Left ventricle myocardium inferior (tissue), 1 donor: Measurements from ENCODE around the gene ATXN1. TPM values are rescaled to one million over a fixed set of nuclear protein-coding genes. Genes with fewer than 3 reads are reported as not detected.

ENCODE experiments used
- DNase-seq: peaks from one replicate; pipeline ENCODE4 v3.0.0-alpha.2; 2020
- H3K27ac ChIP-seq: fragments of 200-600 bp; replicated peaks from 2 replicates; pipeline ENCODE4 v1.8.0; 2021
- H3K27me3 ChIP-seq: fragments of 200-600 bp; 2 replicates; pipeline ENCODE4 v1.8.0; 2021; ENCODE audit warnings: low read depth
- H3K36me3 ChIP-seq: fragments of 200-600 bp; 2 replicates; pipeline ENCODE4 v1.8.0; 2021
- H3K4me1 ChIP-seq: fragments of 200-600 bp; 2 replicates; pipeline ENCODE4 v1.8.0; 2021
- H3K4me3 ChIP-seq: fragments of 200-600 bp; 2 replicates; pipeline ENCODE4 v1.8.0; 2021; ENCODE audit warnings: mild to moderate bottlenecking, moderate library complexity
- H3K9me3 ChIP-seq: fragments of 200-600 bp; replicated peaks from 2 replicates; pipeline ENCODE4 v1.8.0; 2021
- intact Hi-C: fragments of 100-400 bp; cut with micrococcal nuclease; formaldehyde crosslinking; loops from one replicate; pipeline ENCODE4 v1.11.0; 2022
- total RNA-seq: library from RNA; stranded (reverse); fragmentation: NEBNext Ultra II Directional; extraction: Animal tissue kit (Norgen Biotek cat#: 25700); gene quantifications from one replicate; pipeline ENCODE4 v1.2.1, GENCODE V29; 2021
- TF ChIP-seq, protein P1 (sequence below): fragments of 200-600 bp; IDR thresholded peaks from 2 replicates; pipeline ENCODE4 v1.8.0; 2021; ENCODE audit warnings: antibody characterized with exemption, mild to moderate bottlenecking, borderline replicate concordance
- donor health status: DM: no; HTN: yes; CAD: no; lungs with severe emphysema.

ATXN1 gene
- total RNA-seq, 1 donor from 2014 or later, result 41.5 TPM

DNA sequence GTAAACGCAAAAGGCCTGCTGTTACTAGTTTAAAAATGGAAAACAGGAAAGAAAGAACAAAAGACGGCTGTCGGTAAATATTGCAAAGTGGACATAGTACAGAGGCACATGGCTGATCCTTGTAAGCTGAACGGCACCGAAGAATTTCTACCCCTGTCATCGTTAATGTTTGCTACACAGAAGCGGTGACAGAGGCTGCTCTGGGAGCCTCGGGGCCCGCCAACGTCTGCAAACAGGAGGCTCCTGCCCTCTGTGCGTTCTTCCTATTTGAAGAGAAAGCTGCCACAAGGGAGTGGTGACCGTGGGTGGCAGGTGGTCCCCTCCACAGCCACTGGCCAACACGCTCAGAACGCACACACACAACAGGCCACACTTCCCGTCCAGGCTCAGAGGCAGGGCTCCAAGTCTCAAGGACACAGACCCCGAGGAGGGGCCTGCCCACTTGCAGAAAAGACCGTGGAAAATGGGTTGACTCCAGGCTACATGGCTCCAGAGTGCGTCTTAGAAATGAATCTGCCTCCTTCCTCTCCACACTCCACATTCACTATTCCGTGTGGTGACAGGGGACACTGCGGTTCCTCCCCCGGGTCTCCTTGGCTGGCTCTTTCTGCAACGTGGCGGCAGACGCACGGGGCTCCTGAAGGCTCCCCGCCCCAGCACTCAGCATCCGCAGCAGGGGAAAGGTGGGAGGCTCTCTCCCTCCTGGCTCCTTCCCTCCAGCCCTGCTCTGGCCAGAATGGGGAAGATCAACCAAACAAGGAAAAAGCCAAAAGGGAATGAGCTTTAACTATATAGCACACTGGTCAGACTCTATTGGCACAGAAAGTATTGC is 458.3 kb downstream of the ATXN1 start:
- TF ChIP-seq, protein P1, sequence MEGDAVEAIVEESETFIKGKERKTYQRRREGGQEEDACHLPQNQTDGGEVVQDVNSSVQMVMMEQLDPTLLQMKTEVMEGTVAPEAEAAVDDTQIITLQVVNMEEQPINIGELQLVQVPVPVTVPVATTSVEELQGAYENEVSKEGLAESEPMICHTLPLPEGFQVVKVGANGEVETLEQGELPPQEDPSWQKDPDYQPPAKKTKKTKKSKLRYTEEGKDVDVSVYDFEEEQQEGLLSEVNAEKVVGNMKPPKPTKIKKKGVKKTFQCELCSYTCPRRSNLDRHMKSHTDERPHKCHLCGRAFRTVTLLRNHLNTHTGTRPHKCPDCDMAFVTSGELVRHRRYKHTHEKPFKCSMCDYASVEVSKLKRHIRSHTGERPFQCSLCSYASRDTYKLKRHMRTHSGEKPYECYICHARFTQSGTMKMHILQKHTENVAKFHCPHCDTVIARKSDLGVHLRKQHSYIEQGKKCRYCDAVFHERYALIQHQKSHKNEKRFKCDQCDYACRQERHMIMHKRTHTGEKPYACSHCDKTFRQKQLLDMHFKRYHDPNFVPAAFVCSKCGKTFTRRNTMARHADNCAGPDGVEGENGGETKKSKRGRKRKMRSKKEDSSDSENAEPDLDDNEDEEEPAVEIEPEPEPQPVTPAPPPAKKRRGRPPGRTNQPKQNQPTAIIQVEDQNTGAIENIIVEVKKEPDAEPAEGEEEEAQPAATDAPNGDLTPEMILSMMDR, result no peak
- H3K4me1 ChIP-seq, result peaks cover 10% of the 10 kb centered on the region
- no peak for DNase-seq
- no peak overlapping the region for H3K4me3 ChIP-seq
- intact Hi-C loops, result no loop called here
- H3K27me3 ChIP-seq, result no peaks in the 10 kb centered on the region
- H3K27ac ChIP-seq, result no peak overlapping the region
- no peaks in the 10 kb centered on the region for H3K9me3 ChIP-seq
- H3K36me3 ChIP-seq, result peaks cover 13% of the 10 kb centered on the region

DNA sequence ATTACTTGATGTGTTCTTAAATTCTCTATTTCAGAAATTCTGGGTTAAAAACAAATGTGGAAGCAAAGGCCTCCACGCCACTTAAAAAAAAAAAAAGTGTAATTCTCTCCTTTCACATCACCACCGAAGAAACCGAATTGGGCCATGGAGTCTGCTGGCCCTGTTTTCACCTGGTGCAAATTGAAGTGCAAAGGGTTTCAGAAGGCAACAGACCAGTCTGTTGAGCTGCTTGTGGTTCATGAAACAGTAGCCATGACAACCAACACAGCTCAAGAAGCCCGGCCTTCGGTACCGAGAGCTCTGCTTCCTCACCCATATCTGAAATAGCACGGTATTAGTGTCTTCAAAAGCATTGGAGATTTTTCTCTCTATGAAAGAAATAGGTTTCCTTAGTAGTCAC is 459.7 kb downstream of the ATXN1 start:
- Histone ChIP-seq H3K4me3 (no peak overlapping the region), H3K4me1 (peaks cover 10% of the 10 kb centered on the region), H3K27ac (no peak overlapping the region), H3K27me3 (no peaks in the 10 kb centered on the region), H3K9me3 (no peaks in the 10 kb centered on the region), H3K36me3 (peaks cover 16% of the 10 kb centered on the region)
- no peak for DNase-seq
- TF ChIP-seq, protein P1, result no peak
- intact Hi-C loops, result no loop called here

DNA sequence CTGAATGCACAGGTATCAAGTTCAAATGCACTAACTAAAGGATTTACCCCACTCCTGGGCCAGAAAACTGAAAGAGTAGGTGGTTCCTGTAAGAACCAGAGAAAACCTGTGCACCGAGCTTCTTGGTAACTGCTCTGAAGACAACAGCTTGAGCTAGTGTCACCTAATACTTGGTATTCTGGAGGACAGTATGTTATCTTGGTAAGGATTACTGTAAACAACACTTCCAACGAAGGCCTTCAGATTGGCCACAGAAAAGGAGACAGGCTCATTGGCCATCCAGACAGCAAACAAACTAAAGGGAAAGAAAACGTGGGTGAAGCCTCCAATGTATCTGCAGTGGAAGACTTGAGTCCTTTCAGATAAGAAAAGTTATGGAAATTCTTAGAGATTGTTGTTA is 461.4 kb downstream of the ATXN1 start:
- peaks cover 10% of the 10 kb centered on the region for H3K4me1 ChIP-seq
- no peak for DNase-seq
- H3K27ac ChIP-seq, result no peak overlapping the region
- H3K9me3 ChIP-seq, result no peaks in the 10 kb centered on the region
- H3K36me3 ChIP-seq, result peaks cover 19% of the 10 kb centered on the region
- no peak overlapping the region for H3K4me3 ChIP-seq
- H3K27me3 ChIP-seq, result no peaks in the 10 kb centered on the region
- intact Hi-C loops, result no loop called here
- TF ChIP-seq, protein P1, result no peak

DNA sequence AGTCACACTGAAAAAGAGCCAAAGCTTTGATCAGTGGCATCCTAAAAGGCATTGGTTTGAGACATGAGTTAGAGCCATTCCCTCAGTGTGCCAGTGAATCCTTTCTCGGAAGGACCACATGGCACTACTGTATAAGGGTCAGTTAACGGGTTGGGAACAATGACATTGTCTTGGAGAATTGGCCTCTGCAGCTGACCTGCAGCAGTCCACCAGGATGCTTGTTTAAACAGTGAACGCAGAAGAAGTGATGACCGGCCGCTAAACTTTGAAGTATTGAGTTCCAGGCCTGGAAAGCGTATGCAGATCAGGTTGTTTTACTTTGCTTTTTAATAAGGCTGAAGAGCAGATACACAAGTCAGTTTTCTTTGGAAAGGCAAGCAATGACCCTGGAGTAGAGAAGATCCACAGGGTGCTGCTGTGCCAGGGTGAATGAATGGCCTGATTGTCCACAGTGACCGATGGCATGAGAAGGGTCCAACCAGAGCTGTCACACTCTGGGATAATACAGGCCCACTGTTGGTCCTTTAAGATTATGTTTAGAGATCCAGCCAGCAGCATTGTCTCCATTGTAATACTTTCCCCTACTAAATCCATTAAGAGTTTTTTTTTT is 465.1 kb downstream of the ATXN1 start:
- peaks cover 43% of the 10 kb centered on the region for H3K36me3 ChIP-seq
- no peak for DNase-seq
- TF ChIP-seq, protein P1, result no peak
- intact Hi-C loops, result no loop called here
- no peak overlapping the region for H3K27ac ChIP-seq
- no peak overlapping the region for H3K4me3 ChIP-seq
- H3K9me3 ChIP-seq, result no peaks in the 10 kb centered on the region
- no peaks in the 10 kb centered on the region for H3K27me3 ChIP-seq
- H3K4me1 ChIP-seq, result no peaks in the 10 kb centered on the region

DNA sequence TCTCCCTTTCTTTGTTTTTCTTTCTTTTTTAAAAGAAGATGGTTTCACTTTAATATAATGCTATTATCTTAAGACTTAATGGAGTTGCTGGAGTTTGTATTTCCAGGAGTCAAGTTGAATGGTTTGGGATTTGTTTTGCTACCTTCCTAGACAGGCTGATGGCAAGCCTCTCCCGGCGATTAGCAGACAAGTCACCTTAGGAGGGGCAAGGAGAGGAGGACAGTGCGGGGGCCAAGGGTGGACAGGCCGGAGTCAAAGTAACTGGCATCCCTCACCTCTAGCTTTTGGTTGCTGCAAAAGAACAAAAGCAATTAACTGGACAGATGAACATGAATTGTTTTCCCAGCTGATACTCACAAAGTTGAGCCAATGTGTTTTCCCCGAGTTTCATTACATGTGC is 465.8 kb downstream of the ATXN1 start:
- H3K4me3 ChIP-seq, result no peak overlapping the region

More for the DNA sequence above, 465.8 kb downstream of the ATXN1 start:
- Histone ChIP-seq H3K27me3 (no peaks in the 10 kb centered on the region), H3K9me3 (no peaks in the 10 kb centered on the region), H3K36me3 (peaks cover 50% of the 10 kb centered on the region), H3K4me1 (no peaks in the 10 kb centered on the region), H3K27ac (no peak overlapping the region)
- DNase-seq, result no peak
- intact Hi-C loops, result no loop called here
- TF ChIP-seq, protein P1, result no peak
